Upper lobe of right lung (tissue), 1 donor: ENCODE data around the gene DCC. TPM values are rescaled to one million over a fixed set of nuclear protein-coding genes. Genes with fewer than 3 reads are reported as not detected.

Source experiments
- ATAC-seq: fragments of 200-7000 bp; cut with Tn5 transposase; one replicate; pipeline ENCODE4 v1.9.1; 2020; ENCODE audit warnings: mild to moderate bottlenecking, moderate library complexity
- DNase-seq: peaks from one replicate; pipeline ENCODE4 v3.0.0-alpha.2; 2020
- H3K27ac ChIP-seq: fragments of 200-600 bp; one replicate; pipeline ENCODE4 v1.8.0; 2022
- H3K27me3 ChIP-seq: fragments of 200-600 bp; one replicate; pipeline ENCODE4 v1.8.0; 2022; ENCODE audit warnings: mild to moderate bottlenecking
- H3K36me3 ChIP-seq: fragments of 200-600 bp; one replicate; pipeline ENCODE4 v1.8.0; 2022
- H3K4me1 ChIP-seq: fragments of 200-600 bp; one replicate; pipeline ENCODE4 v1.8.0; 2022
- H3K4me3 ChIP-seq: fragments of 200-600 bp; one replicate; pipeline ENCODE4 v1.8.0; 2022; ENCODE audit warnings: mild to moderate bottlenecking
- H3K9me3 ChIP-seq: fragments of 200-600 bp; one replicate; pipeline ENCODE4 v1.8.0; 2022
- CTCF ChIP-seq: fragments of 200-600 bp; IDR thresholded peaks from one replicate; pipeline ENCODE4 v1.8.0; 2022; ENCODE audit warnings: antibody characterized with exemption
- intact Hi-C: fragments of 100-400 bp; cut with DNase I; formaldehyde crosslinking; loops from one replicate; pipeline ENCODE4 v1.11.0; 2022
- total RNA-seq: library from RNA; stranded (reverse); fragmentation: NEBNext Ultra II Directional; extraction: Animal tissue kit (Norgen Biotek cat#: 25700); gene quantifications from one replicate; pipeline ENCODE4 v1.2.1, GENCODE V29; 2021
- donor health status: DM: no; HTN: yes; CAD: no; lungs with severe emphysema.

DCC gene
- total RNA-seq, 1 donor from 2014 or later, result 7.1 TPM

DNA sequence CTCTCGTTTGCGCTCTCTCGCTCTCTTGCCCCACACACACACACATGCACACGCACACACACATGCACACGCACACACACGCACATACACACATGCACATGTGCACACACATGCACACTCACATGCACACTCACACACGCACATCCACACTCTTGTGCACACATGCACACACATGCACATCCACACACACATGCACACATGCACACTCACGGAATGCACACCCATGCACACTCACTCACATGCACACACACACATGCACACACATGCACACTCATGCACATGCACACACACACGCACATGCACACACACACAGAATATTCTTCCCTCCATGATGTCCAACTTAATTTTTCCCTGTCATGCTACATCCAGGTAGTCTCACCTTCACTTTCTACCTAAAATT is 360.1 kb downstream of the DCC start:
- DNase-seq, result no peak
- Histone ChIP-seq H3K4me3 (no peak overlapping the region), H3K27me3 (no peaks in the 10 kb centered on the region), H3K4me1 (no peaks in the 10 kb centered on the region), H3K27ac (no peak overlapping the region), H3K9me3 (no peaks in the 10 kb centered on the region), H3K36me3 (no peaks in the 10 kb centered on the region)
- TF ChIP-seq CTCF, result no peak
- intact Hi-C loops, result no loop called here
- ATAC-seq, result no peak

- Histone ChIP-seq H3K27me3 (no peaks in the 10 kb centered on the region), H3K36me3 (no peaks in the 10 kb centered on the region), H3K4me1 (no peaks in the 10 kb centered on the region), H3K9me3 (no peaks in the 10 kb centered on the region), H3K27ac (no peak overlapping the region), H3K4me3 (no peak overlapping the region)
- no peak for ATAC-seq
- no peak for DNase-seq
- TF ChIP-seq CTCF, result no peak
- intact Hi-C loops, result no loop called here
These were observed 360.8 kb downstream of the DCC start for GRCh38 chr18:52700816-52701215.

DNA sequence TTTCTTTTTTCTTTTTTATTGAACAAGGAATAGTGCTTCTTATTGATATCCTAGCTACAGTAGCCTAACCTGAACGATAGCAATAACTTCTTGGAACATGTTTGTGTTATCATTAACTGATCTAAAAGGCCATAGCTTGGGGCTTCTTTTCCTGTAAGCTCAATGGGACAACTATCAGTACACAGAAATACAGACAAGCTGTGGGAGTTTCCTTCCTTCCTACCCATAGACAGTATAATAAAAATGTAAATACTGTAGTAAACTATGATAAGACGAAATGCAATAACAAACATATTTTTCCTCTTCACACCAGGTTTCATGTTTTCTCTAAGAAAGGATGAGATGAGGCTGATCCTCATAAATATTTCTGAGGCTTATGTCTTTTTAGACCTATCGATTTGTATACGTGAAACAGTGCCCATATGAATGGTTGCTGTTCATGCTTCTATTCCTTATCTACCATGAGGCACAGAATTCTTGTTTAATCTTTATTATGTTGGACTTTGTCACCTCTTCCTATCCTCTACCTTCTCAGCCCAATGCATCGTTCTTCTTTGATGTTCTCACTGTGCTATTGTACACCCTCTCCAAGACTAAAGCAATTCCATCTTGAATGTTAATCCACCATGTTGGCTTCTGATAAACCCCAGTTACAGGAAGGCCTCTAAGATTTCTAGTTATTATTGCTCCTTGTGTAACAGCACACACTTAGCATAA is 361.4 kb downstream of the DCC start:
- no peaks in the 10 kb centered on the region for H3K27me3 ChIP-seq
- H3K4me1 ChIP-seq, result no peaks in the 10 kb centered on the region
- no peaks in the 10 kb centered on the region for H3K9me3 ChIP-seq
- no peaks in the 10 kb centered on the region for H3K36me3 ChIP-seq
- TF ChIP-seq CTCF, result no peak
- ATAC-seq (no peak), DNase-seq (no peak)
- H3K4me3 ChIP-seq, result no peak overlapping the region
- intact Hi-C loops, result no loop called here
- H3K27ac ChIP-seq, result no peak overlapping the region

- intact Hi-C loops, result no loop called here
- Histone ChIP-seq H3K4me1 (no peaks in the 10 kb centered on the region), H3K27ac (no peak overlapping the region), H3K4me3 (no peak overlapping the region), H3K9me3 (no peaks in the 10 kb centered on the region), H3K36me3 (no peaks in the 10 kb centered on the region), H3K27me3 (no peaks in the 10 kb centered on the region)
- no peak for TF ChIP-seq CTCF
- ATAC-seq, result peak; percentile 49
- DNase-seq, result no peak
These were observed 375.4 kb downstream of the DCC start for GRCh38 chr18:52715421-52715820.

- DNase-seq (no peak), ATAC-seq (no peak)
- H3K4me1 ChIP-seq, result no peaks in the 10 kb centered on the region
- intact Hi-C loops, result no loop called here
- no peaks in the 10 kb centered on the region for H3K9me3 ChIP-seq
- H3K4me3 ChIP-seq, result no peak overlapping the region
- no peaks in the 10 kb centered on the region for H3K27me3 ChIP-seq
- no peak overlapping the region for H3K27ac ChIP-seq
- TF ChIP-seq CTCF, result no peak
- H3K36me3 ChIP-seq, result no peaks in the 10 kb centered on the region
These were observed 376.0 kb downstream of the DCC start for GRCh38 chr18:52715991-52716390.

GRCh38 chr18:52716973-52717372 is 377.0 kb downstream of the DCC start:
- ATAC-seq (no peak), DNase-seq (no peak)
- intact Hi-C loops, result no loop called here

More at GRCh38 chr18:52716973-52717372, 377.0 kb downstream of the DCC start:
- H3K27ac ChIP-seq, result no peak overlapping the region
- H3K4me1 ChIP-seq, result no peaks in the 10 kb centered on the region
- peak; percentile 33 for TF ChIP-seq CTCF
- no peaks in the 10 kb centered on the region for H3K36me3 ChIP-seq
- H3K9me3 ChIP-seq, result no peaks in the 10 kb centered on the region
- no peaks in the 10 kb centered on the region for H3K27me3 ChIP-seq
- H3K4me3 ChIP-seq, result no peak overlapping the region
